HG03039 (cell line): ENCODE measurements around the gene THEM4.

Source experiments
- ATAC-seq: cut with Tn5 transposase; IDR thresholded peaks from one replicate; pipeline ENCODE4 v1.9.1; 2021; ENCODE audit warnings: mild to moderate bottlenecking, moderate library complexity; ENCODE audit not compliant: unreplicated experiment

THEM4 gene

GRCh38 chr1:151839082-151839412, 70.3 kb downstream of the THEM4 start:
- ATAC-seq: no peak

- no peak for ATAC-seq
These were observed 70.9 kb downstream of the THEM4 start for GRCh38 chr1:151838222-151839081.

GRCh38 chr1:151837884-151838221, 71.5 kb downstream of the THEM4 start:
- ATAC-seq: no peak

DNA sequence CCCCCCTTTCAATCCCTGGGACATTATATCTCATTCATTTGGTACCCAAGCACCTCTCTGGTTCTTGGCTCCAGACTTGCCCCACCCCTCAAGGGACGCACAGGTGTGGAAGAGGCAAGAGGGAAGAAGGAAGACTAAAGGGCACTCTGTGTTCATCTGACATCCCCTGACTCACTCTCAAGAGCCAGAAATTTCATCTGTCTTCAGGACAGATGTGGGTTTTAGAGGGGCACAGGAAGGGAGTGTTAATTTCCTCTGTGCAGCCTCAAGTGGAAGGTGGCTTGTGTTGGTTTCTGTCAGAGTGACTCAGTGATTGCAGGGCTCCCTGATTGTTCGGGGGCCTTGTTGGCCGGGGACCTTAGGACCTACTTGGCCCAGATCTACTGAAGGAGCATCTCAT, 72.1 kb downstream of the THEM4 start:
- no peak for ATAC-seq

DNA sequence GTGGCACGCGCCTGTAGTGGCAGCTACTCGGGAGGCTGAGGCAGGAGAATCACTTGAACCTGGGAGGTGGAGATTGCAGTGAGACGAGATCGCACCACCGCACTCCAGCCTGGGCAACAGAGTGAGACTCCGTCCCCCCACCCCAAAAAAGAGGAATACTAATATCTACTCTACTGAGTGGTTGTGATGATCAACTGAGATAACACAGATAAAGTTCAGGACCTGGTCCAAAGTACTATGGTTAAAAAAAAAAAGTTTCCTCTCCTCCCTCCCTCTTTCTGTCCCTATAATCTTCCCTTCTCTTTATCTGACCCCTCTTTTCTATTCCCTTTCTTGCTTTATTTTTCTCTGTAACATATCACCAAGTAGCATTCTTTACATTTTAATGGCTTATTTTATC, 73.7 kb downstream of the THEM4 start:
- ATAC-seq: no peak

DNA sequence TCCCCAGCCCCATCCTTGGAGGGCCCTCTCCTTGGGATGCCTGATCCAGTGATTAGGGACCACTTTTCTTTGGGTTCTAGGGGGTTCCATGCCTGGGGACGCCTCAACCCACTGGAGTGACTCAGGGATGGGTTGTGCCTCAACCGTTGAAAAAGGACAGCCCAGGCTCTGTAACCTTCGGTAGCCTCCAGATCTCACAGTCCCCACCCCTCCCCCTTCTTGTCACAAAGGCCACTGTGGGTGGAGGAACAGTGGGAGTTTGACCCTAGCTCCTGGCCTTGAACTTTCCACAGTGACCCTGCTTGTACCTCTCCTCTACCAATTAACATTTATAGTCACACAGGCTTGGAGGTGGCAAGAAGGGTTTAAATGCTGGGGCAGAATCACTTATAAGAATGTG, 75.1 kb downstream of the THEM4 start:
- no peak for ATAC-seq

- no peak for ATAC-seq
These were observed 76.0 kb downstream of the THEM4 start for GRCh38 chr1:151833172-151833900.

GRCh38 chr1:151832318-151832980, 76.9 kb downstream of the THEM4 start:
- ATAC-seq: no peak

- ATAC-seq: no peak
These were observed 77.7 kb downstream of the THEM4 start, which contains the start of gene RORC for GRCh38 chr1:151831605-151832004. RORC (minus strand) TSS chr1:151831802; CDS start chr1:151831764, 38 bp downstream.

DNA sequence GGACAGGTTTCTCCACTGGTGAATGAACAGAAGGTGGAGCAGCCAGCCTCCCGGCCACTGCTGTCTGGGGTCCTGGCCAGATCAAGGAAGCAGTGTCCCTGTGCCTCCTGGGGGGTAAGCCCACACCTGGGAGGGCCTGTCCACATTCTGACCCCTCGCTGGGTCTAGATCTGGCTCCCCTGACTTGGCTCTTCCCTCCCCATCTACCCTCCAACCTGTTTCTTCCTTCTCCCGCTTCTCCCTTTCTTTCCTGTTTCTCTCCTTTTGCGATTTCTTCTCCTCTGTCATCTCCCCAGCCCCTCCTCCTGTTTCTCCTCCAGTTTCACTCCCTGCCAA, 78.1 kb downstream of the THEM4 start:
- ATAC-seq: no peak

- ATAC-seq: no peak
These were observed 79.3 kb downstream of the THEM4 start for GRCh38 chr1:151830055-151830454.

DNA sequence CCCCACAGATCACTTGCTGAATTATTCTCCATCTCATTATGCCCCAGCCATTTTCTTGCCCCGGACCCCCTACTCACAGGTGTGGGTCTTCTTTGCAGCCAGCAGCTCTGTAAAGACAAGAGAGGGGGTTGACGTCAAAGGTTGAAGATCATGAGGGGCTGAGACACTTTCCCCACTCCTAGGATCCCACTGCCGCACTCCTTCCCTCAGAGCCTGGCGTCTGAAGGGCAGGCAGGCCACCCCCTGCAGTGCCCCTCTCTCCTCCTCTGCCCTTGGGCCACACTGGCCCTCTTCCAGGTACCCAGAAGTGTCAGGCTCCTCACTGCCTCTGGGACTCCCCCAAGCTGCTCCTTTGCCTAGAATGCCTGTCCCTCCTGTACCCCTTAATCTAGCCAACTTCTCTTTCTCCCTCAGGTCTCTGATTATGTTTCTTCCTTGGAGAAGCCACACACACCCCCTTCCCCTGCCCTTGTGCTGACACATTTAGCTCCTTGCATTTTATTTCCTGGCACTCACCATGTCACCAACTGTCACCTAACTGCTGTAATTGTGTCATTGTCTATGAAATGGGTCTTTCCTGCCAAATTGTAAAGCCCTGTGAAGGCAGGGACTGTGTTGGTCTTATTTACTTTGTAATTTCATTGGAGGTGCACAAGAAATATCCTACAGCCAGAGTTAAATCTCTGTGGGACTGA, 79.8 kb downstream of the THEM4 start:
- no peak for ATAC-seq

- no peak for ATAC-seq
These were observed 80.4 kb downstream of the THEM4 start for GRCh38 chr1:151828921-151829320.

DNA sequence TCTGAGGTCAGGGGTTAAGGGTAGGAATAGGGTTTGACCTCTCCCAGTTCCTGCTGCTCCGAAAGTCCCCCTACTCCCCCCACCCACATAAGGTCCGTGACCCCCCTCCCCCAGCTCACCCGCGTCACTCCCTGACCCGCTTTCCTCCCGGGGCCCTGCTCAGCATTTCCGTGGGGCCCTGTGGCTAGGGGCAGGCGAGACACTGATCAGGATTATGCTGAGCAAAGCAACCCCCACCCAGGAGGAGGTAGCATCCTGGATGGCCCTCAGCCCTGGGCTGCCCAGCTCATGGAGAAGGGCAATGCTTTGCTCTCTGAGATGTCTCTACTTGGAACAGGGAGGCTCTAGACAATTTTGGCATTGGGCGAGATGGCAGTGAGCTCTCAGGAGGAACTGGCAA, 81.5 kb downstream of the THEM4 start:
- no peak for ATAC-seq

GRCh38 chr1:151825751-151826660, 83.3 kb downstream of the THEM4 start:
- no peak for ATAC-seq

GRCh38 chr1:151825204-151825603, 84.1 kb downstream of the THEM4 start:
- no peak for ATAC-seq
